Measurements from ENCODE around the gene MRPS21. TPM values are rescaled to one million over a fixed set of nuclear protein-coding genes. Genes with fewer than 3 reads are reported as not detected.

The MRPS21 gene
- total RNA-seq, 1 donor from 2014 or later: 51.6 TPM

Other genes with a start within 250 kb of the MRPS21 start
- gene VPS45, start 226.1 kb upstream of the MRPS21 start, total RNA-seq: 14.8 and 21.0 TPM in 2 replicates
- gene PLEKHO1, start 143.9 kb upstream of the MRPS21 start, total RNA-seq: 39.0 and 57.5 TPM in 2 replicates
- 9.7 and 17.4 TPM in 2 replicates for gene ANP32E, start 57.7 kb upstream of the MRPS21 start, total RNA-seq
- gene CA14, start 36.1 kb upstream of the MRPS21 start, total RNA-seq: not detected in 2 replicates
- gene APH1A, start 24.8 kb upstream of the MRPS21 start, total RNA-seq: 110 and 128 TPM in 2 replicates
- 2.4 and 10.5 TPM in 2 replicates for gene C1orf54, start 21.1 kb upstream of the MRPS21 start, total RNA-seq
- 0.44 and 1.4 TPM in 2 replicates for gene CIART, start 11.3 kb upstream of the MRPS21 start, total RNA-seq
- gene PRPF3, start 27.7 kb downstream of the MRPS21 start, total RNA-seq: 17.9 and 25.2 TPM in 2 replicates
- 6.3 and 7.9 TPM in 2 replicates for gene RPRD2, start 70.3 kb downstream of the MRPS21 start, total RNA-seq
- 8.7 TPM in 2 replicates for gene TARS2, start 193.6 kb downstream of the MRPS21 start, total RNA-seq
- under 0.01 TPM in 2 replicates for gene ECM1, start 214.2 kb downstream of the MRPS21 start, total RNA-seq
- gene FALEC, start 221.9 kb downstream of the MRPS21 start, total RNA-seq: not detected in 2 replicates